PC-9 (cell line): ENCODE results near the gene RNASE12. TPM values are rescaled to one million over a fixed set of nuclear protein-coding genes. Genes with fewer than 3 reads are reported as not detected.
"Not testable (repeated sequence)": the region's sequence is repeated elsewhere in the genome, so short reads cannot be mapped to it uniquely, and the experiment has no call there.

Experiments used
- BruUV-seq: library from RNA; stranded (reverse); fragments of 400-500 nt; replicated peaks from 2 replicates; lab custom pipeline; 2021; lab: Mats Ljungman, UMichigan
- CTCF ChIA-PET: fragments of 300-600 bp; sonication (Branson Sonifier 250); formaldehyde crosslinking; loops from one replicate; lab custom pipeline; 2022; ENCODE audit warnings: antibody characterized with exemption; lab: Charles Lee
- POLR2A ChIA-PET: fragments of 300-600 bp; sonication (Branson Sonifier 250); formaldehyde crosslinking; loops from one replicate; lab custom pipeline; 2022; ENCODE audit warnings: antibody characterized with exemption; ENCODE audit not compliant: unreplicated experiment; lab: Charles Lee
- DNase-seq, 2 experiments: peaks; one replicate each; pipeline versions ENCODE4 v3.0.0 to v3.0.0-alpha.2; 2015 to 2022; ENCODE audit warnings: mixed read lengths in 1 of 2
- H2AFZ ChIP-seq: fragments of 200-600 bp; sonication (generic); 2 replicates; pipeline ENCODE4 v1.8.1; 2017; ENCODE audit warnings: antibody characterized with exemption
- H3F3A ChIP-seq: fragments of 200-600 bp; sonication (generic); 2 replicates; pipeline ENCODE4 v1.8.1; 2017; ENCODE audit warnings: antibody characterized with exemption, mild to moderate bottlenecking, low read depth; ENCODE audit not compliant: insufficient read depth
- H3K27ac ChIP-seq: fragments of 200-600 bp; sonication (generic); 2 replicates; pipeline ENCODE4 v1.6.1; 2016; ENCODE audit warnings: mixed run types
- H3K27me3 ChIP-seq: fragments of 200-600 bp; sonication (generic); 2 replicates; pipeline ENCODE4 v1.6.1; 2016; ENCODE audit warnings: low read depth, mixed run types; ENCODE audit not compliant: insufficient read depth
- H3K36me3 ChIP-seq: fragments of 200-600 bp; sonication (generic); 2 replicates; pipeline ENCODE4 v1.6.1; 2016; ENCODE audit warnings: low read depth, mixed run types
- H3K4me1 ChIP-seq: fragments of 200-600 bp; sonication (generic); replicated peaks from 2 replicates; pipeline ENCODE4 v1.6.1; 2016; ENCODE audit warnings: mixed run types; ENCODE audit not compliant: insufficient read depth
- H3K4me2 ChIP-seq: fragments of 200-600 bp; sonication (generic); 2 replicates; pipeline ENCODE4 v1.6.1; 2017; ENCODE audit warnings: mixed run types
- H3K4me3 ChIP-seq: fragments of 200-600 bp; sonication (generic); 2 replicates; pipeline ENCODE4 v1.6.1; 2016; ENCODE audit warnings: mixed run types
- H3K79me2 ChIP-seq: fragments of 200-600 bp; sonication (generic); 2 replicates; pipeline ENCODE4 v1.6.1; 2017; ENCODE audit warnings: low read depth, mixed run types
- H3K9me2 ChIP-seq: fragments of 200-600 bp; sonication (generic); 2 replicates; pipeline ENCODE4 v1.8.1; 2017; ENCODE audit warnings: mild to moderate bottlenecking; ENCODE audit not compliant: insufficient read depth
- H3K9me3 ChIP-seq: fragments of 200-600 bp; sonication (generic); 2 replicates; pipeline ENCODE4 v1.8.1; 2016; ENCODE audit warnings: low read depth; ENCODE audit not compliant: insufficient read depth
- H4K20me1 ChIP-seq: fragments of 200-600 bp; sonication (generic); 2 replicates; pipeline ENCODE4 v1.8.1; 2017; ENCODE audit not compliant: insufficient read depth
- CTCF ChIP-seq: fragments of 200-600 bp; sonication (generic); conservative IDR thresholded peaks from 2 replicates; pipeline ENCODE4 v1.6.1; 2017; ENCODE audit warnings: mixed run types, antibody characterized with exemption, mild to moderate bottlenecking, moderate library complexity
- EZH2 ChIP-seq: fragments of 200-600 bp; sonication (generic); IDR thresholded peaks from 2 replicates; pipeline ENCODE4 v1.8.0; 2017; ENCODE audit warnings: antibody characterized with exemption, low read depth
- intact Hi-C: fragments of 100-400 bp; cut with micrococcal nuclease; formaldehyde crosslinking; loops from one replicate; pipeline ENCODE4 v1.10.0; 2022; ENCODE audit not compliant: unreplicated experiment
- total RNA-seq: library from RNA; stranded (reverse); gene quantifications from 2 replicates; pipeline ENCODE4 v1.2.3, GENCODE V29; 2021

Gene RNASE12
- total RNA-seq, 1 experiment from 2014 or later = not detected

GRCh38 chr14:20569865-20570264, 21.3 kb downstream of the RNASE12 start:
- H3K27ac ChIP-seq, H4K20me1 ChIP-seq, H3F3A ChIP-seq, intact Hi-C loops, H3K9me2 ChIP-seq, H3K27me3 ChIP-seq, DNase-seq, CTCF ChIA-PET, H3K4me3 ChIP-seq, H3K79me2 ChIP-seq, H3K4me1 ChIP-seq, H3K9me3 ChIP-seq, BruUV-seq, H3K4me2 ChIP-seq, POLR2A ChIA-PET, H3K36me3 ChIP-seq, H2AFZ ChIP-seq: not testable (repeated sequence)

DNA sequence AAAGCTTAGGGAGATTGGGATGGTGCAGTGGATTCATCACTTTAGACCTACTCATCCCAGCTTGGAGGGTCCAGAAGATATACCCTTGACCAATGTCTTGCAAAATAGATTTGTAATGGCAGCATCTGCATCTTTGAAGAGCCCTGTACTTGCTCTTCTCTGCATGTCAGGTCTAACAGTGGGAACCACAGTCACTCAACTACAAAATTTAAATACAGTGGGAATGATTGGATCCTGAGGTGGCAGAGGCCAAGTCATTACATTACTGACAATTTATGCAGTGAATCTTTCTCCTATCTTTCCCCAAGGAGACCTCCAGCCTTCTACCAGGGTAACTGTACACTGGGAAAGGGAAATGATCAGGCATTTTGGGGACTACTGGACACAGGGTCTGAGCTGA, 22.1 kb downstream of the RNASE12 start:
- POLR2A ChIA-PET = no interaction called here
- Histone ChIP-seq H3K4me2 (no peak overlapping the region), H3F3A (no peaks in the 10 kb centered on the region), H3K27me3 (no peaks in the 10 kb centered on the region), H4K20me1 (no peaks in the 10 kb centered on the region), H3K4me3 (no peak overlapping the region), H3K27ac (no peak overlapping the region), H3K36me3 (no peaks in the 10 kb centered on the region), H3K9me3 (no peaks in the 10 kb centered on the region), H2AFZ (no peak overlapping the region), H3K4me1 (no peaks in the 10 kb centered on the region), H3K79me2 (no peaks in the 10 kb centered on the region), H3K9me2 (no peaks in the 10 kb centered on the region)
- BruUV-seq = no TSS peak
- no peak for DNase-seq
- no peak for TF ChIP-seq CTCF
- no peak for TF ChIP-seq EZH2
- intact Hi-C loops = no loop called here
- CTCF ChIA-PET = no interaction called here

DNA sequence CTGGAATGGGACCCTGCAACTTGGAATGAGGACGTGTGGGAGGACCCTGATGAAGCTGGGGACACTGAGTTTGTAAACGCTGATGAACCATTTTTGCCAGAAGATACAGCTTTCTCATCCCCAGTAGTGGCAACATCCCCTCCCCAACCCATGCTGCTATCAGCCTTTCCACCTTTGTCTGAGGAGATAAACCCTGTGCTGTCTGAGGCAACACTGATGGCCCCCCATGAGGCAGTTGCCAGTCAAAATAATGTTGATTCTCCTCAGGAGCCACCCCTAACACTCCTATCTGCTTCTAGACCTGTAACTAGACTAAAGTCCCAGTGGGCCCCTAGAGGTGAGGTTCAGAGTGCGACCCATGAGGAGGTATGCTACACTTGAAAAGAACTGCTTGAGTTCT, 22.8 kb downstream of the RNASE12 start:
- Histone ChIP-seq H3K4me3 (no peak overlapping the region), H3K9me2 (no peaks in the 10 kb centered on the region), H3K9me3 (no peaks in the 10 kb centered on the region), H3K27me3 (no peaks in the 10 kb centered on the region), H3K4me2 (no peak overlapping the region), H3K4me1 (no peaks in the 10 kb centered on the region), H4K20me1 (no peaks in the 10 kb centered on the region), H3K79me2 (no peaks in the 10 kb centered on the region), H3K27ac (no peak overlapping the region), H3F3A (no peaks in the 10 kb centered on the region), H3K36me3 (no peaks in the 10 kb centered on the region), H2AFZ (no peak overlapping the region)
- BruUV-seq = no TSS peak
- POLR2A ChIA-PET = no interaction called here
- DNase-seq = no peak
- intact Hi-C loops = no loop called here
- TF ChIP-seq EZH2 (no peak), CTCF (no peak)
- CTCF ChIA-PET = no interaction called here

GRCh38 chr14:20567199-20567598, 24.0 kb downstream of the RNASE12 start:
- H3K27ac ChIP-seq, H3K4me1 ChIP-seq, POLR2A ChIA-PET, H3K4me3 ChIP-seq, H3K79me2 ChIP-seq, H3K9me3 ChIP-seq, CTCF ChIA-PET, H3K27me3 ChIP-seq, H3F3A ChIP-seq, H4K20me1 ChIP-seq, intact Hi-C loops, H2AFZ ChIP-seq, BruUV-seq, H3K9me2 ChIP-seq, DNase-seq, H3K4me2 ChIP-seq, H3K36me3 ChIP-seq: not testable (repeated sequence)
